DND-41 (cell line): ENCODE measurements around the gene TRAPPC2L.

Experiments used
- CTCF ChIP-seq: IDR thresholded peaks from 2 replicates; pipeline ENCODE4 v1.5.1; 2012; ENCODE audit warnings: borderline replicate concordance, low read length, moderate library complexity, mild to moderate bottlenecking; ENCODE audit not compliant: poor library complexity, severe bottlenecking; ENCODE audit errors: extremely low read depth
- EZH2 ChIP-seq: IDR thresholded peaks from 3 replicates; pipeline ENCODE4 v1.6.1; 2012; ENCODE audit warnings: borderline replicate concordance, low read depth, mild to moderate bottlenecking, moderate library complexity, low read length, inconsistent platforms; ENCODE audit not compliant: severe bottlenecking

- no peak for TF ChIP-seq CTCF
- TF ChIP-seq EZH2, result no peak
Observed at GRCh38 chr16:88838566-88838965, 18.4 kb upstream of the TRAPPC2L start.
